ENCODE measurements around the gene DIAPH1.
A peak's percentile ranks its signal among the peaks of the same experiment; 100 is the strongest.

Gene DIAPH1

GRCh38 chr5:141636106-141636412 lies 17.3 kb upstream of the DIAPH1 start:
- no peaks in the 10 kb centered on the region for H3K27me3 ChIP-seq (ENCODE audit: control insufficient read depth, low read length)
- TF ChIP-seq EZH2phosphoT487 (IDR thresholded peaks at IDR 0.05; ENCODE audit: borderline replicate concordance, low read length) (no peak), CTCF (IDR thresholded peaks at IDR 0.05; ENCODE audit: low read depth, low read length, poor library complexity, severe bottlenecking) (no peak)
- peak overlapping the region; percentile 74 for H3K4me2 ChIP-seq (ENCODE audit: low read length)
- H3K27ac ChIP-seq (ENCODE audit: low read depth, low read length): peak overlapping the region; percentile 34; the same call in 1 of the 2 replicates
- H3K4me3 ChIP-seq (ENCODE audit: low read length): peak overlapping the region; percentile 96
- H3K79me2 ChIP-seq (ENCODE audit: control insufficient read depth, low read length): peaks cover 70% of the 10 kb centered on the region
- H3K9me3 ChIP-seq (ENCODE audit: control insufficient read depth, insufficient read depth, low read length): no peaks in the 10 kb centered on the region
- peaks cover 6% of the 10 kb centered on the region for H3F3A ChIP-seq (ENCODE audit: control insufficient read depth, insufficient read depth)
- peaks cover 72% of the 10 kb centered on the region for H3K36me3 ChIP-seq (ENCODE audit: control insufficient read depth, low read length)
- H4K20me1 ChIP-seq (ENCODE audit: control insufficient read depth, insufficient read depth, low read depth, low read length): peaks cover 21% of the 10 kb centered on the region; the same call in 1 of the 2 replicates
- no peaks in the 10 kb centered on the region for H3K9me2 ChIP-seq (replicated peaks; ENCODE audit: control insufficient read depth, low read length)
- peaks cover 36% of the 10 kb centered on the region for H3K4me1 ChIP-seq (ENCODE audit: control insufficient read depth, low read length)

GRCh38 chr5:141635646-141636045 lies 16.8 kb upstream of the DIAPH1 start:
- peak overlapping the region; percentile 96 for H3K4me3 ChIP-seq (ENCODE audit: low read length)
- peaks cover 36% of the 10 kb centered on the region for H3K4me1 ChIP-seq (ENCODE audit: control insufficient read depth, low read length)
- no peaks in the 10 kb centered on the region for H3K9me2 ChIP-seq (replicated peaks; ENCODE audit: control insufficient read depth, low read length)
- no peaks in the 10 kb centered on the region for H3K27me3 ChIP-seq (ENCODE audit: control insufficient read depth, low read length)
- H3K9me3 ChIP-seq (ENCODE audit: control insufficient read depth, insufficient read depth, low read length): no peaks in the 10 kb centered on the region
- peaks cover 72% of the 10 kb centered on the region for H3K36me3 ChIP-seq (ENCODE audit: control insufficient read depth, low read length)
- TF ChIP-seq CTCF (IDR thresholded peaks at IDR 0.05; ENCODE audit: low read depth, low read length, poor library complexity, severe bottlenecking): no peak
- no peak for TF ChIP-seq EZH2phosphoT487 (IDR thresholded peaks at IDR 0.05; ENCODE audit: borderline replicate concordance, low read length)
- peaks cover 21% of the 10 kb centered on the region; the same call in 1 of the 2 replicates for H4K20me1 ChIP-seq (ENCODE audit: control insufficient read depth, insufficient read depth, low read depth, low read length)
- H3F3A ChIP-seq (ENCODE audit: control insufficient read depth, insufficient read depth): peaks cover 6% of the 10 kb centered on the region
- H3K4me2 ChIP-seq (ENCODE audit: low read length): peak overlapping the region; percentile 74
- peaks cover 72% of the 10 kb centered on the region for H3K79me2 ChIP-seq (ENCODE audit: control insufficient read depth, low read length)
- no peak overlapping the region for H3K27ac ChIP-seq (ENCODE audit: low read depth, low read length)

- no peak overlapping the region for H3K27ac ChIP-seq (ENCODE audit: low read depth, low read length)
- H3K36me3 ChIP-seq (ENCODE audit: control insufficient read depth, low read length): peaks cover 71% of the 10 kb centered on the region
- peaks cover 75% of the 10 kb centered on the region for H3K79me2 ChIP-seq (ENCODE audit: control insufficient read depth, low read length)
- H4K20me1 ChIP-seq (ENCODE audit: control insufficient read depth, insufficient read depth, low read depth, low read length): peaks cover 21% of the 10 kb centered on the region; the same call in 1 of the 2 replicates
- H3K9me2 ChIP-seq (replicated peaks; ENCODE audit: control insufficient read depth, low read length): no peaks in the 10 kb centered on the region
- H3K9me3 ChIP-seq (ENCODE audit: control insufficient read depth, insufficient read depth, low read length): no peaks in the 10 kb centered on the region
- H3K27me3 ChIP-seq (ENCODE audit: control insufficient read depth, low read length): no peaks in the 10 kb centered on the region
- H3K4me2 ChIP-seq (ENCODE audit: low read length): peak overlapping the region; percentile 74
- TF ChIP-seq CTCF (IDR thresholded peaks at IDR 0.05; ENCODE audit: low read depth, low read length, poor library complexity, severe bottlenecking) (no peak), EZH2phosphoT487 (IDR thresholded peaks at IDR 0.05; ENCODE audit: borderline replicate concordance, low read length) (no peak)
- peaks cover 6% of the 10 kb centered on the region for H3F3A ChIP-seq (ENCODE audit: control insufficient read depth, insufficient read depth)
- 0 out of 2 replicates have a peak overlapping the region, but pooled peaks have one; percentile 23 for H3K4me3 ChIP-seq (ENCODE audit: low read length)
- H3K4me1 ChIP-seq (ENCODE audit: control insufficient read depth, low read length): peaks cover 36% of the 10 kb centered on the region
Observed at GRCh38 chr5:141634720-141635119, 15.9 kb upstream of the DIAPH1 start.

All from DOHH2 (cell line).